Smooth muscle cell (in vitro differentiated cells): ENCODE measurements around the gene TERT. TPM values are rescaled to one million over a fixed set of nuclear protein-coding genes. Genes with fewer than 3 reads are reported as not detected.

ENCODE experiments used
- DNase-seq: peaks from one replicate; lab custom pipeline; 2025; ENCODE audit not compliant: unreplicated experiment; lab: John Stamatoyannopoulos, UW
- H2AFZ ChIP-seq: fragments of 200-600 bp; sonication (generic); 2 replicates; pipeline ENCODE4 v1.6.0; 2016; ENCODE audit warnings: antibody characterized with exemption, low read depth, mild to moderate bottlenecking
- H3F3A ChIP-seq: fragments of 200-600 bp; sonication (generic); 2 replicates; pipeline ENCODE4 v1.6.0; 2017; ENCODE audit warnings: antibody characterized with exemption, low read depth
- H3K27ac ChIP-seq: fragments of 200-600 bp; sonication (generic); 2 replicates; pipeline ENCODE4 v1.5.1; 2016; ENCODE audit warnings: low read depth, mild to moderate bottlenecking
- H3K27me3 ChIP-seq: fragments of 200-600 bp; sonication (generic); 2 replicates; pipeline ENCODE4 v1.6.1; 2016; ENCODE audit warnings: low read depth, mild to moderate bottlenecking
- H3K36me3 ChIP-seq: fragments of 200-600 bp; sonication (generic); 2 replicates; pipeline ENCODE4 v1.5.1; 2016; ENCODE audit warnings: low read depth
- H3K4me1 ChIP-seq: fragments of 200-600 bp; sonication (generic); 2 replicates; pipeline ENCODE4 v1.5.1; 2016; ENCODE audit warnings: low read depth
- H3K4me2 ChIP-seq: fragments of 200-600 bp; sonication (generic); 2 replicates; pipeline ENCODE4 v1.6.0; 2016; ENCODE audit warnings: mild to moderate bottlenecking
- H3K4me3 ChIP-seq: fragments of 200-600 bp; sonication (generic); 2 replicates; pipeline ENCODE4 v1.5.1; 2016; ENCODE audit warnings: mild to moderate bottlenecking
- H3K79me2 ChIP-seq: fragments of 200-600 bp; sonication (generic); 2 replicates; pipeline ENCODE4 v1.6.0; 2016; ENCODE audit warnings: low read depth, mild to moderate bottlenecking
- H3K9ac ChIP-seq: fragments of 200-600 bp; sonication (generic); 2 replicates; pipeline ENCODE4 v1.6.0; 2016; ENCODE audit warnings: low read depth
- H3K9me3 ChIP-seq: fragments of 200-600 bp; sonication (generic); replicated peaks from 2 replicates; pipeline ENCODE4 v1.5.1; 2016; ENCODE audit warnings: low read depth
- H4K20me1 ChIP-seq: fragments of 200-600 bp; sonication (generic); 2 replicates; pipeline ENCODE4 v1.6.0; 2016; ENCODE audit warnings: low read depth
- WGBS: methylation state at CpG from one replicate; pipeline ENCODE4 v1.1.7; 2016; ENCODE audit warnings: low lambda C conversion rate; 5-methylcytosine and 5-hydroxymethylcytosine counted together
- polyA plus RNA-seq: library from polyadenylated mRNA; unstranded; fragments of >200 nt; fragmentation: Nextera tagmentation; extraction: Ambion mirVana; gene quantifications from 2 replicates; pipeline ENCODE4 v1.2.1, GENCODE V29; 2016
- total RNA-seq: library from RNA; depleted of rRNA; stranded (reverse); fragments of >200 nt; gene quantifications from 2 replicates; pipeline ENCODE4 v1.2.3, GENCODE V29; 2014
- TF ChIP-seq, protein P1 (sequence below): fragments of 200-600 bp; sonication (generic); IDR thresholded peaks from 2 replicates; pipeline ENCODE4 v1.5.1; 2017; ENCODE audit warnings: borderline replicate concordance, mild to moderate bottlenecking, antibody characterized with exemption; ENCODE audit not compliant: insufficient read depth, poor library complexity, severe bottlenecking

Gene TERT
- total and polyA plus RNA-seq, 2 experiments from 2014 or later = not detected

DNA sequence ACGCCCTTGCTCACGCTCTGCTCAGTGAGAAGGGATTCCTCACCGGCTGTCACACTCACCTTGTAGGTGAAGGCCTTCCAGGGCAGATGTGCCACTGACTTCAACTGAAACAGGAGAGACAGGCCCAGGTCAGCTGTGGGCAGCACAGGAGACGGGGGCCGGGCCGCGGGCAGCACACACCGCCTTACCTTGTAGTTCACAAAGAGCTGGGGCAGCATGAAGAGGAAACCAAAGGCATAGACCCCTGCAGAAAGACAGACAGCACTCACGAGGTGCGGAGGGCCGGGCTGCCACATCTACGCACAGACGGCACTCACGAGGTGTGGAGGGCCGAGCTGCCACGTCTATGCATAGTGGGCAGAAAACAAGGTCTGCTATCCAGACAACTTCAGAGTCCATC, 26.7 kb upstream of the TERT start:
- Histone ChIP-seq H3K36me3 (peaks cover 5% of the 10 kb centered on the region), H3K27me3 (no peaks in the 10 kb centered on the region), H3K27ac (no peak overlapping the region), H3K4me1 (no peaks in the 10 kb centered on the region), H3F3A (peaks cover 3% of the 10 kb centered on the region), H3K9ac (no peak overlapping the region), H3K79me2 (no peaks in the 10 kb centered on the region), H3K9me3 (no peaks in the 10 kb centered on the region), H2AFZ (no peak overlapping the region), H4K20me1 (no peaks in the 10 kb centered on the region), H3K4me3 (no peak overlapping the region), H3K4me2 (no peak overlapping the region)
- 98% methylated on average over 16 of the region's 16 CpGs for WGBS
- TF ChIP-seq, protein P1, sequence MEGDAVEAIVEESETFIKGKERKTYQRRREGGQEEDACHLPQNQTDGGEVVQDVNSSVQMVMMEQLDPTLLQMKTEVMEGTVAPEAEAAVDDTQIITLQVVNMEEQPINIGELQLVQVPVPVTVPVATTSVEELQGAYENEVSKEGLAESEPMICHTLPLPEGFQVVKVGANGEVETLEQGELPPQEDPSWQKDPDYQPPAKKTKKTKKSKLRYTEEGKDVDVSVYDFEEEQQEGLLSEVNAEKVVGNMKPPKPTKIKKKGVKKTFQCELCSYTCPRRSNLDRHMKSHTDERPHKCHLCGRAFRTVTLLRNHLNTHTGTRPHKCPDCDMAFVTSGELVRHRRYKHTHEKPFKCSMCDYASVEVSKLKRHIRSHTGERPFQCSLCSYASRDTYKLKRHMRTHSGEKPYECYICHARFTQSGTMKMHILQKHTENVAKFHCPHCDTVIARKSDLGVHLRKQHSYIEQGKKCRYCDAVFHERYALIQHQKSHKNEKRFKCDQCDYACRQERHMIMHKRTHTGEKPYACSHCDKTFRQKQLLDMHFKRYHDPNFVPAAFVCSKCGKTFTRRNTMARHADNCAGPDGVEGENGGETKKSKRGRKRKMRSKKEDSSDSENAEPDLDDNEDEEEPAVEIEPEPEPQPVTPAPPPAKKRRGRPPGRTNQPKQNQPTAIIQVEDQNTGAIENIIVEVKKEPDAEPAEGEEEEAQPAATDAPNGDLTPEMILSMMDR = no peak
- no peak for DNase-seq

GRCh38 chr5:1320436-1321344, 25.8 kb upstream of the TERT start:
- Histone ChIP-seq H3K79me2 (no peaks in the 10 kb centered on the region), H3K4me3 (no peak overlapping the region), H4K20me1 (no peaks in the 10 kb centered on the region), H3K27me3 (no peaks in the 10 kb centered on the region), H3K4me1 (no peaks in the 10 kb centered on the region), H3K9me3 (no peaks in the 10 kb centered on the region), H2AFZ (no peak overlapping the region), H3K4me2 (no peak overlapping the region), H3F3A (no peaks in the 10 kb centered on the region), H3K9ac (no peak overlapping the region), H3K36me3 (peaks cover 5% of the 10 kb centered on the region), H3K27ac (no peak overlapping the region)
- WGBS = 95% methylated on average over 36 of the region's 36 CpGs
- no peak for DNase-seq
- TF ChIP-seq, protein P1 = no peak

DNA sequence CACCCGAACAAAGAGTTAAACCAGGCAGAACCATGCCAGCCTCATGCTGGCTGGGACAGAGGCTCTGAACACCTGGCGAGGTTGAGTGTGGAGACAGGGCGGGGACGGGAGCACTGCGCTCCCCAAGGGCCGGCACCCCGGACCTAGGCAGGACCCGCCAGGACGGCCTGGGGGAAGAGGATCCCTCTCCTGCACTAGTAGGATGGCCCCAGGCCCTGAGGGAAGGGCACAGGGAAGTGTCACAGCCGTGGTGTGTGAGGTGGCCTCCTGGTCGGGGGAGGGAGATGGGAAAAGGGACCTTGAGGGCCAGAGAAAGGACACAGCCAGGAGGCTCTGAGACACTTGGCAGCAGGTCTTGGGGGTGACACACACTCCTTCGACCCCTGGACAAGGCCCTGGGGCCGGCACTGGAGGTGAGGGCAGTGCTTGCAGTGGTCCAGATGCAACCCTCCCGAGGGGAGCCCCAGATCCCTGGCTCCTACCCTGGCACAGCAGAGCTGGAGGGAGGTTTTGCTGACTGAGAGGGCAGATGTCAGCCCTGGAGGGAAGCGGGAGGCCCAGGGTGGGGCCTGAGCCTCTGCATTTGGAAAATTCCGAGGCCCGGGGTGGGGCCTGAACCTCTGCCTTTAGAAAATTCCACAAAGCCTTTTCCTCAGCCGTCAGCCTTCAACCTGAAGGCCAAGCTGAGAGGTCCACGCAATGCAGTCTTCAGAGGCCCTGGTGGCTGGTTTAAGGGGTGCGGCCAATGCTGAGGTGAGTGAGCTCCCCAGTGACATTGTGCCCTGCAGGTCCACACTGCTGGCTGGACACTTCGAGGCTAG, 24.8 kb upstream of the TERT start:
- Histone ChIP-seq H3K4me1 (no peaks in the 10 kb centered on the region), H3K27me3 (no peaks in the 10 kb centered on the region), H4K20me1 (no peaks in the 10 kb centered on the region), H3K79me2 (no peaks in the 10 kb centered on the region), H3K4me3 (no peak overlapping the region), H3K4me2 (no peak overlapping the region), H3K36me3 (peaks cover 5% of the 10 kb centered on the region), H3F3A (no peaks in the 10 kb centered on the region), H2AFZ (no peak overlapping the region), H3K27ac (no peak overlapping the region), H3K9ac (no peak overlapping the region), H3K9me3 (no peaks in the 10 kb centered on the region)
- WGBS = 89% methylated on average over 20 of the region's 21 CpGs
- TF ChIP-seq, protein P1 = no peak
- DNase-seq = no peak
